RWPE1 (cell line): ENCODE data around the gene PPP3CA.

Experiments
- CTCF ChIA-PET: fragments of 350-600 bp; sonication (Branson Sonifier 250); formaldehyde crosslinking; extraction: SDS; loops from one replicate; lab custom pipeline; 2021; lab: Yijun Ruan, JAX
- POLR2A ChIA-PET: fragments of 400-600 bp; formaldehyde crosslinking; extraction: SDS; loops from one replicate; lab custom pipeline; 2020; ENCODE audit warnings: antibody characterized with exemption; ENCODE audit not compliant: low non-redundant PET; lab: Yijun Ruan, JAX
- DNase-seq: peaks from one replicate; pipeline ENCODE4 v3.0.0; 2012; ENCODE audit warnings: low spot score
- H3K27ac ChIP-seq: fragments of 450-650 bp; 2 replicates; pipeline ENCODE4 v1.5.1; 2017
- CTCF ChIP-seq: fragments of 450-650 bp; conservative IDR thresholded peaks from 2 replicates; pipeline ENCODE4 v1.5.1; 2017; ENCODE audit warnings: low read depth, mild to moderate bottlenecking

PPP3CA gene

GRCh38 chr4:101050088-101050836, 297.1 kb downstream of the PPP3CA start:
- H3K27ac ChIP-seq = no peak overlapping the region
- CTCF ChIA-PET = no interaction called here
- TF ChIP-seq CTCF = no peak
- POLR2A ChIA-PET = no interaction called here
- DNase-seq = no peak

- CTCF ChIA-PET = no interaction called here
- TF ChIP-seq CTCF = no peak
- DNase-seq = no peak
- POLR2A ChIA-PET = no interaction called here
- H3K27ac ChIP-seq = no peak overlapping the region
Observed at GRCh38 chr4:101049549-101050001, 297.8 kb downstream of the PPP3CA start.

GRCh38 chr4:101044766-101045165, 302.6 kb downstream of the PPP3CA start:
- CTCF ChIA-PET = interaction anchor here (0.6 kb wide), 1 partner anchor 82 kb away, joined by 4 read pairs; no protein-coding TSS in a partner anchor
- POLR2A ChIA-PET = no interaction called here
- TF ChIP-seq CTCF = no peak
- H3K27ac ChIP-seq = no peak overlapping the region
- no peak for DNase-seq

GRCh38 chr4:101042847-101043246, 304.5 kb downstream of the PPP3CA start:
- no peak for DNase-seq
- POLR2A ChIA-PET = no interaction called here
- CTCF ChIA-PET = interaction anchor here (0.7 kb wide), 1 partner anchor 105 kb away, joined by 5 read pairs; no protein-coding TSS in a partner anchor
- TF ChIP-seq CTCF = no peak
- H3K27ac ChIP-seq = no peak overlapping the region

GRCh38 chr4:101040776-101041175, 306.6 kb downstream of the PPP3CA start:
- no peak for TF ChIP-seq CTCF
- POLR2A ChIA-PET = no interaction called here
- no peak overlapping the region for H3K27ac ChIP-seq
- CTCF ChIA-PET = no interaction called here
- no peak for DNase-seq

GRCh38 chr4:101039367-101039766, 308.0 kb downstream of the PPP3CA start:
- DNase-seq = no peak

More at GRCh38 chr4:101039367-101039766, 308.0 kb downstream of the PPP3CA start:
- TF ChIP-seq CTCF = no peak
- POLR2A ChIA-PET = no interaction called here
- CTCF ChIA-PET = interaction anchor here (0.5 kb wide), 1 partner anchor 18 kb away, joined by 3 read pairs; no protein-coding TSS in a partner anchor
- no peak overlapping the region for H3K27ac ChIP-seq
